ELR (cell line): Measurements from ENCODE around the gene ZBTB7C.
A peak's percentile ranks its signal among the peaks of the same experiment; 100 is the strongest.

Source experiments
- DNase-seq: peaks from one replicate; pipeline ENCODE4 v3.0.0-alpha.2; 2015; ENCODE audit warnings: low read depth

Gene ZBTB7C

GRCh38 chr18:48216639-48217257 is 192.4 kb downstream of the ZBTB7C start:
- DNase-seq: no peak

GRCh38 chr18:48215876-48216638 is 193.1 kb downstream of the ZBTB7C start:
- DNase-seq: no peak

- DNase-seq: no peak
These were observed 195.4 kb downstream of the ZBTB7C start for GRCh38 chr18:48213791-48214190.

GRCh38 chr18:48208432-48209140 is 200.6 kb downstream of the ZBTB7C start:
- no peak for DNase-seq

GRCh38 chr18:48207733-48208132 is 201.4 kb downstream of the ZBTB7C start:
- DNase-seq: no peak

- DNase-seq: no peak
These were observed 202.3 kb downstream of the ZBTB7C start for GRCh38 chr18:48206887-48207286.

GRCh38 chr18:48203961-48204666 is 205.1 kb downstream of the ZBTB7C start:
- no peak for DNase-seq

GRCh38 chr18:48203288-48203945 is 205.8 kb downstream of the ZBTB7C start:
- DNase-seq: no peak

- DNase-seq: no peak
These were observed 206.6 kb downstream of the ZBTB7C start for GRCh38 chr18:48202350-48203260.

- no peak for DNase-seq
These were observed 207.2 kb downstream of the ZBTB7C start for GRCh38 chr18:48202006-48202348.

- DNase-seq: peak; percentile 13
These were observed 207.7 kb downstream of the ZBTB7C start for GRCh38 chr18:48201337-48202005.

GRCh38 chr18:48200631-48201336 is 208.4 kb downstream of the ZBTB7C start:
- DNase-seq: peak; percentile 22

- DNase-seq: no peak
These were observed 209.8 kb downstream of the ZBTB7C start for GRCh38 chr18:48199399-48199798.

GRCh38 chr18:48197819-48198218 is 211.4 kb downstream of the ZBTB7C start:
- peak; percentile 13 for DNase-seq

- DNase-seq: no peak
These were observed 213.4 kb downstream of the ZBTB7C start for GRCh38 chr18:48195787-48196186.

- no peak for DNase-seq
These were observed 214.5 kb downstream of the ZBTB7C start for GRCh38 chr18:48194591-48195181.

- no peak for DNase-seq
These were observed 215.4 kb downstream of the ZBTB7C start for GRCh38 chr18:48193521-48194492.

GRCh38 chr18:48192542-48192941 is 216.6 kb downstream of the ZBTB7C start:
- no peak for DNase-seq
